K562 (cell line): ENCODE data around the gene ZNF165. TPM values are rescaled to one million over a fixed set of nuclear protein-coding genes. Genes with fewer than 3 reads are reported as not detected.

Experiments used
- ATAC-seq: fragments of 200-7000 bp; cut with Tn5 transposase; 3 replicates; pipeline ENCODE4 v1.9.1; 2020; ENCODE audit warnings: moderate library complexity
- BruUV-seq: library from RNA; stranded (reverse); fragments of 400-500 nt; replicated peaks from 2 replicates; lab custom pipeline; 2021; lab: Mats Ljungman, UMichigan
- CTCF ChIA-PET: fragments of 300-600 bp; formaldehyde crosslinking; extraction: SDS; loops from one replicate; lab custom pipeline; 2021; ENCODE audit warnings: low intra/inter-chr PET ratio; lab: Yijun Ruan, JAX
- POLR2A ChIA-PET: fragments of 300-600, 350-650 bp; sonication (Branson Sonifier 250); formaldehyde crosslinking; extraction: SDS; loops from one replicate; lab custom pipeline; 2021; ENCODE audit warnings: antibody characterized with exemption, inconsistent platforms; lab: Yijun Ruan, JAX
- DNase-seq, 4 experiments: peaks; one replicate each; pipeline versions ENCODE4 v3.0.0 to v3.0.0-alpha.2; 2011 to 2018; ENCODE audit warnings: low spot score in 3 of 4, mixed read lengths in 3 of 4; ENCODE audit errors: extremely low read depth in 1 of 4
- FAIRE-seq: peaks from 2 replicates; lab custom pipeline; 2011; peaks lifted over from hg19 to GRCh38; lab: Jason Lieb, UNC
- H2AFZ ChIP-seq: 2 replicates; pipeline ENCODE4 v1.6.0; 2011; ENCODE audit warnings: low read depth, low read length, control low read depth, inconsistent platforms
- H3K27ac ChIP-seq: fragments of 200-600 bp; 3 replicates; pipeline ENCODE4 v1.8.0; 2011; ENCODE audit warnings: low read depth, mild to moderate bottlenecking, control low read depth, inconsistent platforms, low read length, moderate library complexity, mixed read lengths; ENCODE audit errors: extremely low read depth
- H3K27me3 ChIP-seq, 2 experiments: fragments of 300-600 bp in 1 of 2; 2 replicates in 1 of 2; 3 replicates in 1 of 2; pipeline versions ENCODE4 v1.6.0 to v1.8.0; 2011; ENCODE audit warnings: inconsistent platforms in 2 of 2, low read length in 2 of 2, mild to moderate bottlenecking in 1 of 2, mixed read lengths in 1 of 2, moderate library complexity in 1 of 2; ENCODE audit not compliant: control insufficient read depth in 2 of 2, insufficient read depth in 2 of 2
- H3K36me3 ChIP-seq: fragments of 300-600 bp; 3 replicates; pipeline ENCODE4 v1.8.0; 2011; ENCODE audit warnings: mild to moderate bottlenecking, low read length, inconsistent platforms; ENCODE audit not compliant: control insufficient read depth, insufficient read depth
- H3K4me1 ChIP-seq, 2 experiments: fragments of 200-600 bp in 1 of 2; replicated peaks in 1 of 2; 2 replicates in 1 of 2; 3 replicates in 1 of 2; pipeline versions ENCODE4 v1.5.1 to v1.8.0; 2011; ENCODE audit warnings: inconsistent platforms in 2 of 2, low read length in 2 of 2, mild to moderate bottlenecking in 1 of 2, mixed read lengths in 1 of 2, moderate library complexity in 1 of 2; ENCODE audit not compliant: control insufficient read depth in 2 of 2, insufficient read depth in 2 of 2
- H3K4me2 ChIP-seq: 2 replicates; pipeline ENCODE4 v1.6.1; 2011; ENCODE audit warnings: low read length, control low read depth, inconsistent platforms, mixed read lengths; ENCODE audit not compliant: insufficient read depth
- H3K4me3 ChIP-seq: fragments of 200-600 bp; sonication (generic), shearing (Covaris generic); 2 replicates; pipeline ENCODE4 v1.5.1; 2016; ENCODE audit warnings: control low read depth, inconsistent platforms
- H3K79me2 ChIP-seq: fragments of 200-600 bp; 3 replicates; pipeline ENCODE4 v1.8.0; 2011; ENCODE audit warnings: low read length, inconsistent platforms; ENCODE audit not compliant: control insufficient read depth, insufficient read depth
- H3K9ac ChIP-seq, 2 experiments: 2 replicates each; pipeline versions ENCODE4 v1.6.0 to v1.6.1; 2011; ENCODE audit warnings: low read depth in 2 of 2, low read length in 2 of 2, control low read depth in 1 of 2, inconsistent platforms in 1 of 2, mild to moderate bottlenecking in 1 of 2, mixed read lengths in 1 of 2; ENCODE audit not compliant: insufficient read depth in 1 of 2
- H3K9me1 ChIP-seq: one replicate; pipeline ENCODE4 v1.6.0; 2011; ENCODE audit warnings: inconsistent platforms, mild to moderate bottlenecking, low read length, moderate library complexity; ENCODE audit not compliant: control insufficient read depth, insufficient read depth
- H3K9me3 ChIP-seq: replicated peaks from 2 replicates; pipeline ENCODE4 v1.5.1; 2011; ENCODE audit warnings: low read depth, low read length, inconsistent platforms; ENCODE audit not compliant: control insufficient read depth, insufficient read depth
- H4K20me1 ChIP-seq: replicated peaks from 2 replicates; pipeline ENCODE4 v1.6.1; 2011; ENCODE audit warnings: low read length, inconsistent platforms, mixed read lengths; ENCODE audit not compliant: control insufficient read depth, insufficient read depth
- HDAC3 ChIP-seq: fragments of 450-650 bp; IDR thresholded peaks from 2 replicates; pipeline ENCODE4 v1.6.1; 2018; ENCODE audit warnings: borderline replicate concordance, mild to moderate bottlenecking, moderate library complexity; ENCODE audit not compliant: partially characterized antibody
- HDAC8 ChIP-seq: fragments of 450-650 bp; IDR thresholded peaks from 2 replicates; pipeline ENCODE4 v1.6.1; 2016; ENCODE audit warnings: mild to moderate bottlenecking, missing genetic modification characterization, moderate library complexity, missing compliant biosample characterization
- HMGN3 ChIP-seq: IDR thresholded peaks from 2 replicates; pipeline ENCODE4 v1.6.1; 2011; ENCODE audit warnings: borderline replicate concordance, low read depth, mild to moderate bottlenecking, mixed read lengths, low read length; ENCODE audit not compliant: insufficient read length; ENCODE audit errors: extremely low read depth
- JUN ChIP-seq, 2 experiments: sonication (generic) in 1 of 2; formaldehyde crosslinking in 1 of 2; IDR thresholded peaks; 2 replicates each; pipeline versions ENCODE4 v1.6.1 to v1.8.0; 2012 to 2022; ENCODE audit warnings: borderline replicate concordance in 2 of 2, mild to moderate bottlenecking in 2 of 2, improper control_type of control experiment in 1 of 2, low read depth in 1 of 2, low read length in 1 of 2, missing genetic modification reagents in 1 of 2
- MED1 ChIP-seq: sonication (generic); formaldehyde crosslinking; IDR thresholded peaks from 2 replicates; pipeline ENCODE4 v1.8.1; 2023; ENCODE audit warnings: missing genetic modification reagents, borderline replicate concordance
- NCOA6 ChIP-seq: fragments of 450-650 bp; IDR thresholded peaks from 2 replicates; pipeline ENCODE4 v1.6.1; 2017; ENCODE audit warnings: mild to moderate bottlenecking
- NFE2 ChIP-seq: IDR thresholded peaks from 2 replicates; pipeline ENCODE4 v1.6.1; 2014; ENCODE audit warnings: antibody characterized with exemption, low read depth
- NR2F6 ChIP-seq: fragments of 450-650 bp; formaldehyde crosslinking; IDR thresholded peaks from 2 replicates; pipeline ENCODE4 v1.4.0; 2020; ENCODE audit warnings: mild to moderate bottlenecking
- ZNF316 ChIP-seq: fragments of 450-650 bp; IDR thresholded peaks from 2 replicates; pipeline ENCODE4 v1.6.1; 2016
- WGBS: fragments of 100-300 bp; shearing (Covaris generic); methylation state at CpG from one replicate; pipeline ENCODE4 v1.1.6; 2016; ENCODE audit warnings: low coverage, mixed read lengths; ENCODE audit not compliant: insufficient coverage; ENCODE audit errors: missing lambda C conversion rate; 5-methylcytosine and 5-hydroxymethylcytosine counted together
- in situ Hi-C: fragments of 300-500 bp; cut with MboI; formaldehyde crosslinking; loops from 4 replicates; pipeline ENCODE4 v1.15.0; 2018; ENCODE audit warnings: inconsistent platforms, mixed read lengths
- intact Hi-C: fragments of 100-400 bp; cut with micrococcal nuclease; formaldehyde crosslinking; loops from 2 replicates; pipeline ENCODE4 v1.14.2; 2022
- polyA plus RNA-seq, 8 experiments: library from polyadenylated mRNA; depleted of rRNA in 4 of 8; stranded (reverse) in 5 of 8; unstranded in 3 of 8; fragments of >200 nt; fragmentation: Nextera tagmentation in 2 of 8; fragmentation: Illumina TruSeq in 1 of 8; extraction: Ambion mirVana in 2 of 8; extraction: Trizol in 1 of 8; gene quantifications; 2 replicates each; pipeline versions ENCODE4 v1.2.1 to v1.2.3, GENCODE V29; 2011 to 2014; ENCODE audit warnings: inconsistent platforms in 1 of 8, missing spikeins in 1 of 8
- total RNA-seq, 7 experiments: library from RNA; depleted of rRNA in 6 of 7; stranded (reverse); fragments of >200 nt in 6 of 7; fragmentation: Illumina TruSeq in 2 of 7; extraction: Trizol in 2 of 7; gene quantifications; 2 replicates each; pipeline versions ENCODE4 v1.2.1 to v1.2.3, GENCODE V29; 2011 to 2021; ENCODE audit warnings: low replicate concordance in 1 of 7

ZNF165 gene
- total and polyA plus RNA-seq, 9 of the 15 experiments (the other 6 are each of a cell fraction or from before 2014, with no cell fraction given), result 0.82 to 3.6 (median 1.2) TPM

- no peak overlapping the region for H3K27ac ChIP-seq
- no peak for FAIRE-seq
- 64% methylated on average over 5 of the region's 6 CpGs for WGBS
Observed at GRCh38 chr6:28078836-28079235, 1.5 kb upstream of the ZNF165 start.

More at GRCh38 chr6:28078836-28079235, 1.5 kb upstream of the ZNF165 start:
- H3K79me2 ChIP-seq, result peaks cover 10% of the 10 kb centered on the region; the same call in 2 of the 3 replicates
- no peak for DNase-seq
- no TSS peak for BruUV-seq
- no peak overlapping the region for H3K4me3 ChIP-seq
- H3K9me3 ChIP-seq, result no peaks in the 10 kb centered on the region
- no peak overlapping the region for H3K4me2 ChIP-seq
- in situ Hi-C loops, result no loop called here
- TF ChIP-seq NCOA6, result no peak
- no peak for TF ChIP-seq MED1
- TF ChIP-seq NR2F6 (CRISPR knock-in tag), result no peak
- no peak for TF ChIP-seq HMGN3
- TF ChIP-seq HDAC8 (tag), result no peak
- no peak for TF ChIP-seq HDAC3
- no peak for TF ChIP-seq ZNF316
- TF ChIP-seq NFE2, result no peak
- TF ChIP-seq JUN (IDR thresholded peaks at IDR 0.05; ENCODE audit: borderline replicate concordance, low read depth, low read length), result no peak
- no peak for TF ChIP-seq JUN (CRISPR knock-in tag; IDR thresholded peaks at IDR 0.05; ENCODE audit: borderline replicate concordance)
- TF ChIP-seq, all 486 proteins: peak for 0
- H3K9ac ChIP-seq, result no peak overlapping the region; a peak in 1 of 4 replicates
- CTCF ChIA-PET, result interaction anchor here (0.8 kb wide), 1 partner anchor 134 kb away, joined by 4 read pairs; no protein-coding TSS in a partner anchor
- peaks cover under 1% of the 10 kb centered on the region in 2 experiments; a peak in 4 of 5 replicates for H3K27me3 ChIP-seq
- H4K20me1 ChIP-seq, result no peaks in the 10 kb centered on the region
- no peaks in the 10 kb centered on the region for H3K9me1 ChIP-seq
- no peak overlapping the region for H2AFZ ChIP-seq
- POLR2A ChIA-PET, result interaction anchor here (0.6 to 3.5 kb wide), 2 partner anchors 15 to 18 kb away, joined by 3 to 15 read pairs; no protein-coding TSS in a partner anchor
- no peak for ATAC-seq
- intact Hi-C loops, result no loop called here
- H3K4me1 ChIP-seq, result peaks cover 0 to 2% of the 10 kb centered on the region in 2 experiments; a peak in 4 of 5 replicates
- H3K36me3 ChIP-seq, result no peaks in the 10 kb centered on the region; the same call in 2 of the 3 replicates
